ENCODE measurements around the gene PIK3AP1.

PIK3AP1 gene

GRCh38 chr10:96765406-96766240 lies 45.3 kb upstream of the PIK3AP1 start:
- no peaks in the 10 kb centered on the region for H3K9me2 ChIP-seq (ENCODE audit: low read depth, low read length)
- no peaks in the 10 kb centered on the region for H3K4me1 ChIP-seq (ENCODE audit: insufficient read depth, low read length, severe bottlenecking)
- no peaks in the 10 kb centered on the region for H3K9me3 ChIP-seq (ENCODE audit: low read length)
- no peak overlapping the region for H3K27ac ChIP-seq (ENCODE audit: low read depth, low read length, poor library complexity, severe bottlenecking)
- H2AFZ ChIP-seq (ENCODE audit: low read length) = no peak overlapping the region
- H3F3A ChIP-seq (ENCODE audit: insufficient read depth, low read length) = no peaks in the 10 kb centered on the region
- H3K79me2 ChIP-seq (ENCODE audit: insufficient read depth, low read length) = no peaks in the 10 kb centered on the region
- no peaks in the 10 kb centered on the region for H3K27me3 ChIP-seq (ENCODE audit: insufficient read depth, low read length)
- no peak overlapping the region for H3K4me3 ChIP-seq (ENCODE audit: low read depth, low read length, poor library complexity, severe bottlenecking)
- H3K36me3 ChIP-seq (ENCODE audit: insufficient read depth, low read length) = no peaks in the 10 kb centered on the region
- H3K9ac ChIP-seq (ENCODE audit: low read length) = no peak overlapping the region
- no peaks in the 10 kb centered on the region for H4K20me1 ChIP-seq (ENCODE audit: insufficient read depth, low read length)
- no peak overlapping the region for H3K4me2 ChIP-seq (ENCODE audit: low read length)
- TF ChIP-seq, protein P1, sequence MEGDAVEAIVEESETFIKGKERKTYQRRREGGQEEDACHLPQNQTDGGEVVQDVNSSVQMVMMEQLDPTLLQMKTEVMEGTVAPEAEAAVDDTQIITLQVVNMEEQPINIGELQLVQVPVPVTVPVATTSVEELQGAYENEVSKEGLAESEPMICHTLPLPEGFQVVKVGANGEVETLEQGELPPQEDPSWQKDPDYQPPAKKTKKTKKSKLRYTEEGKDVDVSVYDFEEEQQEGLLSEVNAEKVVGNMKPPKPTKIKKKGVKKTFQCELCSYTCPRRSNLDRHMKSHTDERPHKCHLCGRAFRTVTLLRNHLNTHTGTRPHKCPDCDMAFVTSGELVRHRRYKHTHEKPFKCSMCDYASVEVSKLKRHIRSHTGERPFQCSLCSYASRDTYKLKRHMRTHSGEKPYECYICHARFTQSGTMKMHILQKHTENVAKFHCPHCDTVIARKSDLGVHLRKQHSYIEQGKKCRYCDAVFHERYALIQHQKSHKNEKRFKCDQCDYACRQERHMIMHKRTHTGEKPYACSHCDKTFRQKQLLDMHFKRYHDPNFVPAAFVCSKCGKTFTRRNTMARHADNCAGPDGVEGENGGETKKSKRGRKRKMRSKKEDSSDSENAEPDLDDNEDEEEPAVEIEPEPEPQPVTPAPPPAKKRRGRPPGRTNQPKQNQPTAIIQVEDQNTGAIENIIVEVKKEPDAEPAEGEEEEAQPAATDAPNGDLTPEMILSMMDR (IDR thresholded peaks at IDR 0.05; ENCODE audit: low read length) = peak; percentile 68
- no peak for TF ChIP-seq EZH2 (IDR thresholded peaks at IDR 0.05; ENCODE audit: borderline replicate concordance, low read length)

GRCh38 chr10:96764425-96765060 lies 44.2 kb upstream of the PIK3AP1 start:
- Histone ChIP-seq H2AFZ (ENCODE audit: low read length) (no peak overlapping the region), H3K4me3 (ENCODE audit: low read depth, low read length, poor library complexity, severe bottlenecking) (no peak overlapping the region), H3K36me3 (ENCODE audit: insufficient read depth, low read length) (no peaks in the 10 kb centered on the region), H3K9ac (ENCODE audit: low read length) (no peak overlapping the region), H3K27me3 (ENCODE audit: insufficient read depth, low read length) (no peaks in the 10 kb centered on the region), H3K4me2 (ENCODE audit: low read length) (no peak overlapping the region), H4K20me1 (ENCODE audit: insufficient read depth, low read length) (no peaks in the 10 kb centered on the region), H3K4me1 (ENCODE audit: insufficient read depth, low read length, severe bottlenecking) (no peaks in the 10 kb centered on the region), H3K27ac (ENCODE audit: low read depth, low read length, poor library complexity, severe bottlenecking) (no peak overlapping the region), H3K79me2 (ENCODE audit: insufficient read depth, low read length) (no peaks in the 10 kb centered on the region), H3K9me3 (ENCODE audit: low read length) (no peaks in the 10 kb centered on the region), H3F3A (ENCODE audit: insufficient read depth, low read length) (no peaks in the 10 kb centered on the region), H3K9me2 (ENCODE audit: low read depth, low read length) (no peaks in the 10 kb centered on the region)
- TF ChIP-seq, protein P1 (IDR thresholded peaks at IDR 0.05; ENCODE audit: low read length) = no peak
- TF ChIP-seq EZH2 (IDR thresholded peaks at IDR 0.05; ENCODE audit: borderline replicate concordance, low read length) = no peak

- Histone ChIP-seq H3F3A (ENCODE audit: insufficient read depth, low read length) (no peaks in the 10 kb centered on the region), H3K9me3 (ENCODE audit: low read length) (no peaks in the 10 kb centered on the region), H3K4me1 (ENCODE audit: insufficient read depth, low read length, severe bottlenecking) (peaks cover 4% of the 10 kb centered on the region), H3K9me2 (ENCODE audit: low read depth, low read length) (no peaks in the 10 kb centered on the region), H3K4me3 (ENCODE audit: low read depth, low read length, poor library complexity, severe bottlenecking) (no peak overlapping the region), H3K27ac (ENCODE audit: low read depth, low read length, poor library complexity, severe bottlenecking) (no peak overlapping the region), H3K27me3 (ENCODE audit: insufficient read depth, low read length) (no peaks in the 10 kb centered on the region), H3K36me3 (ENCODE audit: insufficient read depth, low read length) (no peaks in the 10 kb centered on the region), H3K4me2 (ENCODE audit: low read length) (no peak overlapping the region), H2AFZ (ENCODE audit: low read length) (no peak overlapping the region), H3K9ac (ENCODE audit: low read length) (no peak overlapping the region), H3K79me2 (ENCODE audit: insufficient read depth, low read length) (no peaks in the 10 kb centered on the region), H4K20me1 (ENCODE audit: insufficient read depth, low read length) (no peaks in the 10 kb centered on the region)
- TF ChIP-seq, protein P1 (IDR thresholded peaks at IDR 0.05; ENCODE audit: low read length) = no peak
- no peak for TF ChIP-seq EZH2 (IDR thresholded peaks at IDR 0.05; ENCODE audit: borderline replicate concordance, low read length)
These were observed 38.1 kb upstream of the PIK3AP1 start for GRCh38 chr10:96758423-96758822.
